HEK293 (cell line): ENCODE results near the gene SIAH2.

Source experiments
- CTCF ChIP-seq: fragments of 450-650 bp; formaldehyde crosslinking; IDR thresholded peaks from 2 replicates; pipeline ENCODE4 v1.5.1; 2016; ENCODE audit warnings: missing biosample characterization, missing genetic modification characterization
- MYNN ChIP-seq: fragments of 450-650 bp; formaldehyde crosslinking; IDR thresholded peaks from 2 replicates; pipeline ENCODE4 v1.5.1; 2016; ENCODE audit warnings: missing biosample characterization, missing genetic modification characterization, borderline replicate concordance
- ZNF175 ChIP-seq: fragments of 450-650 bp; formaldehyde crosslinking; IDR thresholded peaks from 2 replicates; pipeline ENCODE4 v1.5.1; 2016; ENCODE audit warnings: missing biosample characterization, missing genetic modification characterization

- TF ChIP-seq MYNN (tag by site-specific recombination) (no peak), ZNF175 (tag by site-specific recombination) (no peak), CTCF (no peak)
Measured at GRCh38 chr3:150757364-150757763, 5.6 kb downstream of the SIAH2 start.
